Karpas-422 (cell line): ENCODE data around the gene BCLAF1. TPM values are rescaled to one million over a fixed set of nuclear protein-coding genes. Genes with fewer than 3 reads are reported as not detected.

ENCODE experiments used
- DNase-seq: peaks from one replicate; pipeline ENCODE4 v3.0.0-alpha.2; 2015
- H2AFZ ChIP-seq: fragments of 200-600 bp; sonication (generic); 2 replicates; pipeline ENCODE4 v1.6.1; 2014; ENCODE audit warnings: antibody characterized with exemption, low read length, mixed read lengths
- H3K27ac ChIP-seq: fragments of 200-600 bp; sonication (generic); 2 replicates; pipeline ENCODE4 v1.5.1; 2014; ENCODE audit warnings: mild to moderate bottlenecking, low read length, moderate library complexity
- H3K27me3 ChIP-seq: fragments of 200-600 bp; sonication (generic); 2 replicates; pipeline ENCODE4 v1.6.1; 2014; ENCODE audit warnings: low read length, mixed read lengths
- H3K36me3 ChIP-seq: fragments of 200-600 bp; sonication (generic); 2 replicates; pipeline ENCODE4 v1.6.1; 2014; ENCODE audit warnings: low read length, mixed read lengths; ENCODE audit not compliant: insufficient read depth
- H3K4me1 ChIP-seq: fragments of 200-600 bp; sonication (generic); 2 replicates; pipeline ENCODE4 v1.6.1; 2014; ENCODE audit warnings: mild to moderate bottlenecking, low read length, mixed read lengths
- H3K4me2 ChIP-seq: fragments of 200-600 bp; sonication (generic); 2 replicates; pipeline ENCODE4 v1.6.1; 2014; ENCODE audit warnings: low read length, low read depth, mild to moderate bottlenecking; ENCODE audit not compliant: poor library complexity, severe bottlenecking
- H3K4me3 ChIP-seq: fragments of 200-600 bp; sonication (generic); 2 replicates; pipeline ENCODE4 v1.5.1; 2014; ENCODE audit warnings: mild to moderate bottlenecking, antibody characterized with exemption, low read length, mixed read lengths
- H3K79me2 ChIP-seq: fragments of 200-600 bp; sonication (generic); 2 replicates; pipeline ENCODE4 v1.6.1; 2014; ENCODE audit warnings: mild to moderate bottlenecking, low read length, mixed read lengths
- H3K9ac ChIP-seq: fragments of 200-600 bp; sonication (generic); 2 replicates; pipeline ENCODE4 v1.6.0; 2014; ENCODE audit warnings: low read length
- H3K9me2 ChIP-seq: fragments of 200-600 bp; sonication (generic), shearing (Covaris generic); replicated peaks from 2 replicates; pipeline ENCODE4 v1.6.0; 2014; ENCODE audit warnings: mild to moderate bottlenecking, low read length, moderate library complexity; ENCODE audit not compliant: insufficient read depth
- H3K9me3 ChIP-seq: fragments of 300-700, 200-600 bp; sonication (generic); 2 replicates; pipeline ENCODE4 v1.6.1; 2014; ENCODE audit warnings: low read length, mixed read lengths
- H4K20me1 ChIP-seq: fragments of 200-600 bp; sonication (generic); 2 replicates; pipeline ENCODE4 v1.6.1; 2014; ENCODE audit warnings: mild to moderate bottlenecking, antibody characterized with exemption, low read length, low read depth; ENCODE audit not compliant: insufficient read depth
- total RNA-seq: library from RNA; depleted of rRNA; stranded (reverse); fragments of >200 nt; shearing (Covaris generic); gene quantifications from 2 replicates; pipeline ENCODE4 v1.2.3, GENCODE V29; 2014; ENCODE audit warnings: low replicate concordance

BCLAF1 gene
- total RNA-seq, 1 experiment from 2014 or later, result 177 TPM

- Histone ChIP-seq H3K36me3 (no peaks in the 10 kb centered on the region), H4K20me1 (no peaks in the 10 kb centered on the region), H3K27ac (no peak overlapping the region), H3K4me1 (no peaks in the 10 kb centered on the region), H3K4me2 (no peak overlapping the region), H2AFZ (no peak overlapping the region), H3K9ac (no peak overlapping the region), H3K9me2 (no peaks in the 10 kb centered on the region), H3K9me3 (no peaks in the 10 kb centered on the region), H3K79me2 (no peaks in the 10 kb centered on the region), H3K4me3 (no peak overlapping the region), H3K27me3 (no peaks in the 10 kb centered on the region)
- DNase-seq, result no peak
Observed at GRCh38 chr6:136333824-136334464, 44.3 kb upstream of the BCLAF1 start.

DNA sequence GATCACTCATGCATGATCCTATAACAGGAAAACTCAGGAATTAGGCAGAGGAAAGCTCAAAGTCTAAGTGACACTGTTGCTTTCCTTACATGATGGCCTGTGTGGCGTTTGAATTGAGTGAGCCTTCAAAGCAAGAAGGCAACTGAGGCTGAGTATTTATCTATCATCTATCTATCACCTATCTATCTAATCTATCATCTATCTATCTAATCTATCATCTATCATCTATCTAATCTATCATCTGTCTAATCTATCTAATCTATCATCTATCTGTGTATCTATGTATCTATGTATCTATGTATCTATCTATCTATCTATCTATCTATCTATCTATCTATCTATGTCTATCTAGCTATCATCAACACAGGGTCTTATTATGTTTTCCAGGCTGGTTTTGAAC lies 41.8 kb upstream of the BCLAF1 start:
- H4K20me1 ChIP-seq, result no peaks in the 10 kb centered on the region
- DNase-seq, result no peak
- no peaks in the 10 kb centered on the region for H3K9me3 ChIP-seq
- no peak overlapping the region for H3K27ac ChIP-seq
- no peak overlapping the region for H3K9ac ChIP-seq
- no peaks in the 10 kb centered on the region for H3K9me2 ChIP-seq
- H3K36me3 ChIP-seq, result no peaks in the 10 kb centered on the region
- H2AFZ ChIP-seq, result no peak overlapping the region
- no peaks in the 10 kb centered on the region for H3K27me3 ChIP-seq
- H3K4me3 ChIP-seq, result no peak overlapping the region
- peaks cover under 1% of the 10 kb centered on the region; the same call in 1 of the 2 replicates for H3K4me1 ChIP-seq
- H3K4me2 ChIP-seq, result no peak overlapping the region
- no peaks in the 10 kb centered on the region for H3K79me2 ChIP-seq

GRCh38 chr6:136330634-136331033 lies 41.0 kb upstream of the BCLAF1 start:
- no peak for DNase-seq
- H4K20me1 ChIP-seq, result no peaks in the 10 kb centered on the region
- H3K27ac ChIP-seq, result no peak overlapping the region

DNA sequence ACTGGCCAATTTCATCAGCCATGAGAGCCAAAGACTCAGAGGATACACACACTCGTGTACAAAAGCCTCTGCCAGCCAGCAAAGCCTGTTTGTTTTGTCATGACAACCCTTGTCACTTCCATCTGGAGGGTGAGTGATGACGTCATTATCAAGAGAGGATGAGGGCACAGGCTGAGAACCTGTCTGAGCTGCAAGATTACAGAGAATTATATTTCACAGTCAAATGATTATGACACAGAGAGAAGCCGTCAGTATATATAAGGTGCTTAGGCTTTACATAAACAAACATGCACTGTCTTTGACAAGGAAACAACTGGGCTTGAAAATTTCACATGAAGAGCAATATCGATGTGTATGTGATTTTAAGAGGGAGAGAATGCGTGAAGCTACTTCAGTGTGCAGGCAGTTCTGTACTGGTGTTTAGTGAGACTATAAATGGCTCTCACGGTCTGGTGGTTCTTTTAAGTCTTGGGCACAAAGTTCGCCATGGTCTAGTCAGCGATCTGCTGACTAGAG lies 36.5 kb upstream of the BCLAF1 start:
- H3K27me3 ChIP-seq, result no peaks in the 10 kb centered on the region

More at GRCh38 chr6:136330634-136331033, 41.0 kb upstream of the BCLAF1 start:
- H3K79me2 ChIP-seq, result no peaks in the 10 kb centered on the region
- no peaks in the 10 kb centered on the region for H3K27me3 ChIP-seq
- no peak overlapping the region for H3K9ac ChIP-seq
- H3K4me1 ChIP-seq, result peaks cover 7% of the 10 kb centered on the region; the same call in 1 of the 2 replicates
- no peak overlapping the region for H3K4me2 ChIP-seq
- no peaks in the 10 kb centered on the region for H3K9me2 ChIP-seq
- H3K9me3 ChIP-seq, result no peaks in the 10 kb centered on the region
- H2AFZ ChIP-seq, result no peak overlapping the region
- no peak overlapping the region for H3K4me3 ChIP-seq
- H3K36me3 ChIP-seq, result no peaks in the 10 kb centered on the region

GRCh38 chr6:136324686-136325380 lies 35.2 kb upstream of the BCLAF1 start:
- Histone ChIP-seq H3K36me3 (no peaks in the 10 kb centered on the region), H3K9ac (no peak overlapping the region), H3K4me3 (no peak overlapping the region), H3K4me2 (no peak overlapping the region), H3K9me3 (no peaks in the 10 kb centered on the region), H3K79me2 (no peaks in the 10 kb centered on the region), H3K27me3 (no peaks in the 10 kb centered on the region), H3K27ac (no peak overlapping the region), H4K20me1 (no peaks in the 10 kb centered on the region), H3K4me1 (peaks cover 7% of the 10 kb centered on the region; the same call in 1 of the 2 replicates), H2AFZ (no peak overlapping the region), H3K9me2 (no peaks in the 10 kb centered on the region)
- no peak for DNase-seq

More for the DNA sequence above, 36.5 kb upstream of the BCLAF1 start:
- Histone ChIP-seq H3K9me2 (no peaks in the 10 kb centered on the region), H3K4me3 (no peak overlapping the region), H3K9me3 (no peaks in the 10 kb centered on the region), H3K4me2 (no peak overlapping the region), H3K36me3 (no peaks in the 10 kb centered on the region), H2AFZ (no peak overlapping the region), H4K20me1 (no peaks in the 10 kb centered on the region), H3K27ac (no peak overlapping the region), H3K4me1 (peaks cover 7% of the 10 kb centered on the region; the same call in 1 of the 2 replicates), H3K9ac (no peak overlapping the region), H3K79me2 (no peaks in the 10 kb centered on the region)
- no peak for DNase-seq

DNA sequence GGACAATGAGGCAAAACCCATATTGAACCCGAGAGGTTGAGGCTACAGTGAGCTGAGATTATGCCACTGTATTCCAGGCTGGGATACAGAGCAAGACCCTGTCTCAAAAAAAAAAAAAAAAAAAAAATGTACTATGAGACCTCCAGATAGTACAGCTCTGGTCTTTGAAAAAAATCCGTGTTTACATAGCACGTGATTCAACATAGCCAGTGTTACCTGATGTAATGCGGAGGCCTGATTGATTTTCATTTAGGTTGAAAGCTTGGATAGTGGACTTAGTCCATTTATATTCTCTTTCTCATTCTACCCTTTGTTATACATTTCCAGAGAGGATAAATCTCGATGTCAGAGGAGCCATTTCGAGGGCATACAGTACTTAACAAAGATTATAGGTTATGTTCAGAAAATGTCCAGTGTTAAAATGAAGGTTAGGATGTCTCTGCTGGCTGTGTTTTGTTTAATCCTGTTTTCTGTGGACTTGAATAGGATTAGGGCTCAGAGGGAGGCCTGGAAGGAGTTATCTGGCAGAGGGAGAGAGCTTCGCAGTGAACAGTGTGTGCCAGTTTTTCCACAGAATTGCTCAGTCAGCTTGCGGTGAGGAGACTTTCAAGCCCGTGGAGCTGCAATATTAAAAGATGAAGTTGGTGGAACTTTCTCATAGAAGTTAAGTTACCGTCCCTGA lies 33.9 kb upstream of the BCLAF1 start:
- Histone ChIP-seq H3K27ac (no peak overlapping the region), H3K27me3 (no peaks in the 10 kb centered on the region), H3K9me2 (no peaks in the 10 kb centered on the region), H3K9ac (no peak overlapping the region), H2AFZ (no peak overlapping the region), H3K4me2 (no peak overlapping the region), H3K9me3 (no peaks in the 10 kb centered on the region), H3K79me2 (no peaks in the 10 kb centered on the region), H4K20me1 (no peaks in the 10 kb centered on the region), H3K4me3 (no peak overlapping the region), H3K4me1 (peaks cover 7% of the 10 kb centered on the region; the same call in 1 of the 2 replicates), H3K36me3 (no peaks in the 10 kb centered on the region)
- no peak for DNase-seq

DNA sequence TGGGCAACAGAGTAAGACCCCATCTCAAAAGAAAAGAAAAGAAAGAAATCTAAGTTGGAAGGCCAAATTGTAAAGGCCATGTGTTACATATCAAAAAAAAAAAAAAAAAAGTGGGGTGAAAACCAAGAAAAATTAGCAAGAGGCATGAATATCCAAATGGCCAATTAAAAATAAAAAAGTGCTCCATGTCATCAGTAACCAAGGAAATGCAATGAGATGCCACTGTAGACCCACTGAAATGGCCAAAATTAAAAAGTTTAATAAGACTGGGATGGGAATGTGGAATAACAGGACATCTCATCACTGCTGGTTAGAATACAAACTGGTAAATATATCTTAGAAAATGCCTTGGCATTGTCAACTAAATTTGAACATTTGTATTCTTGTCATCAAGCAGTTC lies 30.1 kb upstream of the BCLAF1 start:
- H3K27ac ChIP-seq, result no peak overlapping the region
- DNase-seq, result peak; percentile 45
- no peaks in the 10 kb centered on the region for H3K4me1 ChIP-seq
- H3K9me2 ChIP-seq, result no peaks in the 10 kb centered on the region
- no peaks in the 10 kb centered on the region for H3K27me3 ChIP-seq
- H4K20me1 ChIP-seq, result no peaks in the 10 kb centered on the region
- H2AFZ ChIP-seq, result no peak overlapping the region
- H3K4me2 ChIP-seq, result no peak overlapping the region
- no peak overlapping the region for H3K9ac ChIP-seq
- no peaks in the 10 kb centered on the region for H3K79me2 ChIP-seq
- no peak overlapping the region for H3K4me3 ChIP-seq
- H3K36me3 ChIP-seq, result no peaks in the 10 kb centered on the region
- no peaks in the 10 kb centered on the region for H3K9me3 ChIP-seq

DNA sequence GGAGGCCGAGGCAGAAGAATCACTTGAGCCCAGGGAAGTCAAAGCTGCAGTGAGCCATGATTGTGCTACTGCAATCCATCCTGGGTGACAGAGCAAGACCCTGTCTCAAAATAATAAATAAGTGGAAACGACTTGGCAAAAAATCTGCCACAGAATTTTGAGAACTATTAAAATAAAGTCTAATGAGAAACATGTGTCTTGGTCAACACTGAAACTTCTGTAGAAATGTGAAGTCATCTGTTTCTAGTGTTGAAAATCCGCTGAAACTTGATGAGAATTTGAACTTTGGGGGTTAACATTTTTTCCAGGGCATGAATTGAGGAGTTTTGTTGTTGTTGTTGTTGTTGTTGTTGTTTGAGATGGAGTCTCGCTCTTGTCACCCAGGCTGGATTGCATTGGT lies 29.0 kb upstream of the BCLAF1 start:
- no peaks in the 10 kb centered on the region for H3K27me3 ChIP-seq
- no peaks in the 10 kb centered on the region for H3K9me2 ChIP-seq
- H3K4me1 ChIP-seq, result no peaks in the 10 kb centered on the region
- no peaks in the 10 kb centered on the region for H3K36me3 ChIP-seq
- no peak for DNase-seq
- H3K9me3 ChIP-seq, result no peaks in the 10 kb centered on the region
- no peaks in the 10 kb centered on the region for H3K79me2 ChIP-seq
- no peak overlapping the region for H3K4me2 ChIP-seq
- H3K27ac ChIP-seq, result no peak overlapping the region
- no peak overlapping the region for H3K4me3 ChIP-seq
- no peak overlapping the region for H2AFZ ChIP-seq
- H4K20me1 ChIP-seq, result no peaks in the 10 kb centered on the region
- no peak overlapping the region for H3K9ac ChIP-seq
